GM19099 (cell line): ENCODE measurements around the gene SLC9A7.
A peak's percentile ranks its signal among the peaks of the same experiment; 100 is the strongest.

Experiments
- POLR2A ChIP-seq: IDR thresholded peaks from 3 replicates; pipeline ENCODE4 v1.6.1; 2011; ENCODE audit warnings: low read depth; ENCODE audit not compliant: insufficient read length; ENCODE audit errors: extremely low read depth

SLC9A7 gene

DNA sequence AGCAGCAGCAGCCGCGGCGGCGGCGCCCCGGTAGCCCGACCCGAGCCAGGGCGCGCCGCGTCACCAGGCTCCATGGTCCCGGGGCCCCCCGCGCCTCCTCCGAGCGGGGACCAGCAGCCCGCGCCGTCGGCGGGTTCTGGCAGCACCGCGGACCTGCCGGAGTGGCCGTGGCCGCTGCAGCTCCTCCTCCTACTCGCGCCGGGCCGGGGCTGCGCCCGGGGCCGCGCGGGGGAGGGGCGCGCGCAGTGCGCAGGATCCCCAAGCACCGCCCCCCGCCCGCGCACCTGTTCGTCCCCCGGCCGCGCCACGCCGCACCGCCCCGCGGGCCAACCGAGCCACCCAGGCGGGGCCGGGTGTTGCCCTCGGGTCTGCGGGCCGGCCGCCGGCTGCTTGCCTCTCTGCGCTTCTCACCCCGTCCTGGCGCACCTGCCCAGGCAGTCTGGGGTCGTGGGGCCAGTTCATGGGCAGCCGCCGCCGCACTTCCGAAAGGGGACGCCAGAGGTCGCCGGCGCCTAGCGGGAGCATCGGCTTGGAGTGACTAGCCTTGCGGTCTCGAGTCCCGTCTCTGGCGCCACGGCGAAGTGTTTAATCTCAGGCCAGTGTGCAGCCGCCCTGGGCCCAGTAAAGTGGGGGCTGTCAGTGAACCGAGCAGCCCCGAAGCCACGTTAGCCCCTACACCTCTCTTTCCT lies at the start of gene SLC9A7:
Gene SLC9A7 (minus strand): TSS at position 163 of the 689 bp plus-strand sequence. CDS start 89 bp downstream, at position 74.
- peak; percentile 66 for TF ChIP-seq POLR2A

DNA sequence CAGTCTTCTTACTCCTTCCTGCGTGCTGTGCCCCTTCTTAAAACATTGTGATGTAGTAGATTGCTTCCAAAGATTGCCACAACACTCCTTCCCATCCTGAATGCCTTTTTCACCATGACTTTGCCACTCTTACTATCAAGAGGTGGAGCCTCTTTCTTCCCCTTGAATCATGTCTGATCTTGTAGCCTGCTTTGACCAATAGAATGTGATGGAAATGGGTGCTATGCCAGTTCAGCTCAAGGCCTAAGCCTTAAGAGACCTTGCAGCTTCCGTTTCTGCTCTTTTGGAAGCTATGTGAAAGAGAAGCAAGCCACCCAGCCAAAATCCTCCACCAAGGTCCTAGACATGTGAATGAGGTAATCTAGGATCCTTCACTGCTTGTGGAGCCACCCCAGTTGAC lies 46.4 kb upstream of the SLC9A7 start:
- TF ChIP-seq POLR2A: no peak

DNA sequence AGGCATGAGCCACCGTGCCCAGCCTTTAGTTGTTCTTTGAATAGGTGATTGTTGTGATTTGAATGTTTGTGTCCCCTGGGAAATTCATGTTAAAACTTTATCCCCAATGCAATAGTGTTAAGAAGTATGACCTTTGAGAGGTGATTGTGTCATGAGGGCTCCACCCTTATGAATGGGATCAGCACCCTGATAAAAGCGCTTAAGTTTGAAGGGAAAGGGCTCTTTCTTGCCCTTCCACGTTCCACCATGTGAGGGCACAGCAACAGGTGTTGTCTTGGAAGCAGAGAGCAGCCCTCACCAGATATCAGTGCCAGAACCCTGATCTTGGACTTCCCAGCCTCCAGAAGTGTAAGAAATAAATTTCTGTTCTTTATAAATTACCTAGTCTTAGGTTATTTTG lies 44.2 kb upstream of the SLC9A7 start:
- TF ChIP-seq POLR2A: no peak

DNA sequence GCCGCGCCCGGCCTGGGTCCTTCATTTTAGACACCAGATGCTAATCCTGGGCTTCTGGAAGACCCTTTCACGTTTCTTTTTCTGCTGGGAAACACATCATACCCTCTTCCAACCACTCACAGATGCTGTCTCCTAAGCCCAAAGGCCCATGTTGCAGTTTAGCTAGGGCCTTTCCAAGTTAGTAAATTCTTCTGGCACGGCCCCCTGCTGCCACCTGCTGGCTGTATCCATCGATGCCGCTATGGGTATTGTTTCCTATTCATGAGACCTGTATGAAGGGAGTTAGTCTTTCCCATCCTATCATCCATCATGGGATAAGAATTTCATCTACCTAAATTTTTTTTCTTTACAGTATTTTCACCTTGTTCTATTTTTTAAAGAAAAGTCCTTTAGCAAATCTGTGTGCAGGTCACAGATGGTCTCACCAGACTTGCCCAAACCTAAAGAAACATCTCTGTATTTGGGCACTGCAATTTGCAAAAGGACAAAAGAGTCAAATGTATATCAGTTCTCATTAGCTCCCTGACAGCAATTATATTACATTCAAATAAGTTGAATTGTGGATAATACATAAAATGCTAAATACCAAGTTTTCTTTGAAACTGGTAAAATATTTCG lies 37.8 kb upstream of the SLC9A7 start:
- no peak for TF ChIP-seq POLR2A

DNA sequence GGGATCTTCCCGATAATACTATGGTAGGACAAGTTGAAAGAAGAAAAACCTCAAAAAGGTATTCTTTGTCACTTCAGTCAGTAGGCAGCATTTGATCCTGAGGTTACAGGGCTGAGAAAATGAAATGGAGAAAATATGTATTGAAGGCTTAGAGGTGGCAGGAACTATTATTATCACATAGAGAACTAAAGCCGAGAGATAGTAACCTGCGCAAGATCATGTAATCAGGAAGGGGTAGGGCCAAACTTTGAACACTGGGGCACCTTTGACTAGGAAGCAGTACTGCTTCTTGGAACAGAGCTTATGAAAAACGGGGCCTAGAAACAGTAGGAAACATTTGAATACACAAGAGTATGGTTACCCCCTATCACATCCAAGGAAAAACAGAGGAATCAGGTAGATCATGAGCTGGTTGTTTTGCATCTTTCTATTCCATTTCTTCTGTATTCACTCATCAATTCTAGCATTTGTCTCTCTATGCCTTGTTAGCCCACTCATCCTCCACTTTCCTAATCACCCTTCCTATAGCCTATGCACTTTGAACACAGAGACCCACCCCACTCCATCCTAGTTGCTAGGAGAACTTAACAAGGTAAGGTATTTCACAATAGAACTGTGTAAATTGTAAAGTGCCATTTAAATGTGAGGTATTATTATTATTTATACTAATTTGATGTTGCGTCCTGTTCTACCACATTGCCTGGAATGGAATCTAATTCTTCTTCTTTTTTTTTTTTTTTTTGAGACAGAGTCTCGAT lies 34.6 kb upstream of the SLC9A7 start:
- no peak for TF ChIP-seq POLR2A

DNA sequence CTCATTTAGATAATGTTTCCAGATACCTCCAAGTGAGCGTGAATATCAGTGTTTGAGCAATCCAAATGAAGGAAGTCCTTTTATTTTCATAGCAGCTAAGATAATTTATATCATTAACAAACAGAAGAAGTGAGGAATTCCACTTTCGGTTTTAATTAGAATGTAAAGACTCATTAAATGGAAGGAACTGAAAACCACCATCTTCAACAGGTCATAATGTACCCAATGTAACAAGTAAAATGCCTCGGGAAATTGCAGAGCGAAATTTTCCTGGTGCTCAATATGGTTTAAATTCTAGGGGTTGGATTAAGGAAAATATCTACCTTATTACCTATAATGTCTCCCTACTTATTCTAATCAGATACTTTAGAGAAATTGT lies 33.9 kb upstream of the SLC9A7 start:
- no peak for TF ChIP-seq POLR2A

DNA sequence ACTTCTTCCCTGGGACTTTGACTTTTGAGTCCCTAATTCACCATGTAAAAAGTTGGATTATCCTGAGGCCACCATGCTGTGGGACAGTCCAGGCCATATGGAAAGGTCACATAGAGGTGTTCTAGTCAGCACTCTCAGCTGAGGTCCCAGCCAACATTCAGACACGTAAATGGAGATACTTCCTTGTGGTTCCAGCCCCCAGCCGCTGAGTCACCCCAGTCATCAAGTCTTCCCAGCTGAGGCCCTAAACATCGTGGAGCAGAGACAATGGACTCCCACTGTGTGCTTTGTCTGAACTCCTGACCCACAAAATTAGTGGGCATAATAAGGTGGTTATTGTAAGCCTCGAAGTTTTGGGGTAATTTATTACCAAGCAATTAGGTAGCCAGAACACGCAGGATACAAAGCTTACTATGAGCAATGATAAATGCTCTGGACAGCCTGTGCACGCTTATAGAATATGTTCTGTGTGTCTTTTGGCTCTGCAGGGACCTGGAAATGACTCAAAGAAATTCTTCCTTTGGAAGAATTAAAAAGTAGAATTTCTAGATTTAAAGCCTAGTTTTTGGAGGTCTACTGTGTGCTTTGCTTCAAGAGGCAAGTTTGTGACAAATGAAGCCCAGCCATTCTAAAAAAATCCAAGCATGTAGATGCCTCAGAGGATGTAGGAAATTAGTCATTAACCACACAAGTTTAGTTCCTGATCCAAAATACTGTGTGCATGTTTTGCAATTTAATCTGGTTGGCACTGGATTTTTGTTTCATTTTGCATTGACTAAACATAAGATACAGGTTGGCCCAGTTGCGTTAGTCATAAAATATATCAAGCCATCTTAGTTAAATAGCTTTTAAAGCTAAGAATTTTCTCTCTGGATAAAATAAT lies 33.2 kb upstream of the SLC9A7 start:
- TF ChIP-seq POLR2A: no peak

DNA sequence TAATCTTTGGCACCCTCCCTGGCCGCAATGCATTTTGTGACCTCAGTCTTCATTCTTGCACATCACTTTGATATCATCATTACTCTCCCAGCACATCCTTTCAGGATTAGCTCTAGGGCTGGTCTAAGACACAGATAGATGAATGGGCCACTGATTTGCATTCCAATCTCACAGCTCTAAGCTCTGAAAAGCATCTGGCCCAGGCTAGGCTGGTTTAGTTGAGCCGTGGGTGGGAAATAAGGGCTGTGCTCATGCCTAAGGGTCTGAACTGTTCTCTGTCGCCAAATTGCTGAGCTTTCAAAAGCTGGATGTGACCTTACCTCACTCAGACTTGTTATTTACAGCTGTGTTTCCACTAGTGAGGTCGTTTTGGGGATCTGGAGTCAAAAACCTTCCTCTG lies 30.0 kb upstream of the SLC9A7 start:
- no peak for TF ChIP-seq POLR2A

DNA sequence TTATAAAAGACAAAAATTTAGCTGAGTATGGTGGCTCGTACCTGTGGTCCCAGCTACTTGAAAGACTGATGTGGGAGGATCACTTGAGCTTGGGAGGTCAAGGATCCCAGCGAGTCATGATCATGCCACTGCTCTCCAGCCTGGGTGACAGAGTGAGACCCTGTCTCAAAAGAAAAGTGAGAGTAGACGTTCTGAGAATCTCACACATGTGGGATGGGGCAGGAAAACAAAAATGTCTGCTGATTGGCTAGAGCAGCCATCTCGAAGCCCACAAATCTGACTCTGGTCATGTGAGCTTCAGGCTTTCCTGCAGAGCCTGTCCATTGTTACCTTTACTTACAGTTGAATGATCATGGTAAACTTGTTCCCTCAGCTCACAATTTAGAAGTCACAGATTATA lies 23.1 kb upstream of the SLC9A7 start:
- no peak for TF ChIP-seq POLR2A

DNA sequence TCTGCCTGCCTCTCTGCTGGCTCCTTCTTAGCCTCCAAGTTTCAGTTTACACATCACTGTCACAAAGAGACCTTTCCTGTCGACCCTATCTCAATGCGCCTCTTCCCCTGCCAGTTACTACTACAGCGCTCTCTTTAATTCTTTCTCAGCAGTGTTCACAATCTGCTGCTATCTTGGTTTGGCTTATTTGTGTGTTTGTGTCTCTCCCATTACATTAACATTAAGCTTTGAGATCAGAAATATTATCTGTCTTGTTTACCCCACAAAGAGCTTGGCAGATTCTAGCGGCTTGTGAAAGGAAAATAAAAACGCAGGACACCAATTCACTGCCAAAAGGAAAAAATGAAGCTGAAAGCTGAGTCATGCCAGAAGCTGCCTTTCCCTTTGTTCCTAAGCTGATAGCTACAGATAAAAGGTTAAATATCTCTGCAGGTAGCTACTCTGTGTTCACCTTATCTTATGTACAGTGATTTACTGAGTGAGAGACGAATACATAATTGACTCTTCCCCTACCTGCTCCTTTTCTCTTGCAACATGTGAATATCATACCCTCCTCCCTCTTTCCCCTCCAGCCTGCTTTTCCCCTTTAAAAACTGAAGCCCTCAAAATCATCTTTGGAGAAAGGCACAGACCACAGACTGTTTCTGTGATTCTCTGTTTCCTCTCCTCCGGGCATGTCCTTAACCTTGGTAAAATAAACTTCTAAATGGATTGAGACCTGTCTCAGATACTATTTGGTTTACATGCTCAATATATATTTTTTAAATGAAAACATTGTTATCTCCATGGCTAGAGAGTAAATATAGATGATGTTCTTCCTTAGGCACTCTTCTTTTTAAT lies 19.3 kb upstream of the SLC9A7 start:
- TF ChIP-seq POLR2A: no peak

DNA sequence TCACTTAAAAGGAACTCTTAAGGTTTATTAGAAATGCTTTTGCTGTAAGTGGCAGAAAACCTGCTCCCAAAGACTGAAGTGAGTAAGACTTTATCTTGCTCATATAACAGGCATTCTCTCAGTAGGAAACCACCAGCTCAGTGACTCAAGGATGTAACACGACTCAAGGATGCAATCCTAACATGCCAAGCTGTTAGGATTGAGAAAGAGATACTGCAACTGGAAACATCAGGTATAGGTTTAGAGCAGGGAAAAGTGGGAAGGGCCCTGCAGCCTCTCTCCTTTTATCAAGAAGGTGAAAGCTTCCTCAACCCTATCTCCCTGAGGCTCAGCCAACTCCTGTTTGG lies 11.9 kb upstream of the SLC9A7 start:
- TF ChIP-seq POLR2A: no peak

DNA sequence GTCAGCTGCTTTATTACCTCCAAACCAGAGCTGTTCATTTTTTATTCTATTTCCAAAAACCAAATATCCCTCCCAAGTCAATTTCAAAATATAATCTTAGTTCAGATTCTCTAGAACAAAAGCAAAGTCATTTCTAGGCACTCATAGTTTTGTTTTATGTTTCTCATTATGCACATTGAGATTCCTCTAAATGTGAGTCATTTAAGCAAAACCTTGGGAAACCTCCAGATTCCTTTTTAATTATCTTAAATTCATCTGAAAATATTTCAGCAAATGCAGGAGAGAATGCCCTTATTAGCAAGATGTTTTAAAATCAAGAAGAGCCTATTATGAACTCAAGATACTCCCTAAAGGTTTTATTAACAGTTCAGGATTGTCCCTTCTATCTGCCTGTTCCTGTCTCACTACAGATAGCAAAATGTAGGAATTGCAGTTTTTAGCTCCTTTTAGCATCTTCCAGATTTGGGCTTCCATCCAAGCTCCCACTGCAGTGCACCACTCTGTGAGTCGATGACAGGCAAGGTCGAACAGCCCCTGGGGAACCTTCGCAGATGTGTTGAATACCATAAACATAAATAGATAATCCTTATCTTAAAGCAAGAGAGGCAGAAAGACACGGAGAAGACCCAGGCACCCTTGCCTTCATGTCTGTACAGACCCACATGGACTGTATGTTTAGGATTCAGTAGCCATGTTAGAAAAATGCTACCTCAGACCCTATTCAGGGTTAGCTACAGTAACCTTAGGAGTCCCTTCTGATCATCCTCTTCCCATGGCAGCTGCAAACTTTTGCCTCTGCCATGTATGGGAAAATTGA lies 11.3 kb upstream of the SLC9A7 start:
- TF ChIP-seq POLR2A: no peak

DNA sequence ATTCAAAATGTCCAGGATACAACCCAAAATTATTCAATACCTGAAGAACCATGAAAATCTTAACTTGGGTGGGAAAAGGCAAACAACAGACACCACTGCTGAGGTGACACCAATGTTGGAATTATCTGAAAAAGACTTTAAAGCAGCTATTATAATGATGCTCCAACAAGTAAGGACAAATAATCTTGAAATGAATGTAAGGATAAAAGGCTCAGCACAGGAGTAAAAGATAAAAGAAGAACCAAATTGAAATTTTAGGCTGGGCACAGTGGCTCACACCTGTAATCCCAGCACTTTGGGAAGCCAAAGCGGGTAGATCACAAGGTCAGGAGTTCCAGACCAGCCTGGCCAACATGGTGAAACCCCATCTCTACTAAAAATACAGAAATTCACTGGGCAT lies 4.0 kb upstream of the SLC9A7 start:
- TF ChIP-seq POLR2A: no peak

DNA sequence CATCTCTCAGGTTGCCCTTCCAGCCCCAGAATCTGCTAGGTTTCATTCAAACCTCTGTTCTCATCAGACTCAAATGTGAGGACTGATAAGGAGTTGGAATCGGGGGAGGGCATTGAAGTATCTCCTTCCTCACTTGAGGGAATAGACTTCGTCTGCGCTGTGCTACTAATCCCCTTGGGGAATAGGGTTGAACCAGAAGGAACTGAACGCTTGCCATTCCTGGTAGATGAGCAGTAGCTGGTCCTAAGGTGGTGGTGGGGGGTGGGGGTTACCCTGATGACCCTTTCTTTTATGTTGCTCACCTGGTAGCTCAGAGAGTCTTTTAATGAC lies 692 bp upstream of the SLC9A7 start:
- TF ChIP-seq POLR2A: no peak
